Activated T-cell treated with anti-CD3 and anti-CD28 coated beads, Interleukin-2, amount 50 U/mL, for 4 hours (primary cell): ENCODE results near the gene GPR135. TPM values are rescaled to one million over a fixed set of nuclear protein-coding genes. Genes with fewer than 3 reads are reported as not detected.
A peak's percentile ranks its signal among the peaks of the same experiment; 100 is the strongest.
"Not testable (repeated sequence)": the region's sequence is repeated elsewhere in the genome, so short reads cannot be mapped to it uniquely, and the experiment has no call there.

Source experiments
- ATAC-seq, 2 donors: fragments of 200-7000 bp; cut with Tn5 transposase; one replicate each; pipeline ENCODE4 v1.10.0; 2021
- DNase-seq: peaks from one replicate; pipeline ENCODE4 v3.0.0-alpha.2; 2020
- H3K27me3 Mint-ChIP-seq: one replicate; pipeline ENCODE4 v1.8.0; 2021; ENCODE audit warnings: low read depth, mixed read lengths
- H3K36me3 Mint-ChIP-seq: one replicate; pipeline ENCODE4 v1.8.0; 2022; ENCODE audit warnings: mixed read lengths; ENCODE audit not compliant: insufficient read depth
- H3K4me1 Mint-ChIP-seq: one replicate; pipeline ENCODE4 v1.8.0; 2021; ENCODE audit warnings: low read depth, mixed read lengths
- H3K4me3 Mint-ChIP-seq: one replicate; pipeline ENCODE4 v1.8.0; 2021; ENCODE audit warnings: mild to moderate bottlenecking, moderate library complexity, mixed read lengths
- H3K9me3 Mint-ChIP-seq: one replicate; pipeline ENCODE4 v1.8.0; 2021; ENCODE audit warnings: mixed read lengths
- total RNA-seq, 3 donors: library from RNA; stranded (reverse); gene quantifications; one replicate each; pipeline ENCODE4 v1.2.1, GENCODE V29; 2021

Gene GPR135
- total RNA-seq, 3 donors from 2014 or later, result 0.53 to 0.84 (median 0.68) TPM

DNA sequence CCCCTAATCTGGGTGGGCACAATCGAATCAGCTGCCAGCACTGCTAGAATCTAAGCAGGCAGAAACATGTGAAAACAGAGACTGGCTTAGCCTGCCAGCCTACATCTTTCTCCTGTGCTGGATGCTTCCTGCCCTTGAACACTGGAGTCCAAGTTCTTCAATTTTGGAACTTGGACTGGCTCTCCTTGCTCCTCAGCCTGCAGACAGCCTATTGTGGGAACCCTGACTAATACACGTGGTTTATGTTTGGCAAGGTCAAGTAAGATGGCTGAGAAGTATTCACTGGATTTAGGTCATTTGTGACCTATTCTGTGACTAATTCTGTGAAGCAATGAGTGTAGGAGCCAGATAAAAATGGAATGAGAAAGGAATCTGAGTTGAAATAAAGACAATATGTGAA, 11.0 kb downstream of the GPR135 start:
- H3K4me1 Mint-ChIP-seq, result no peaks in the 10 kb centered on the region
- ATAC-seq, result no peak
- H3K36me3 Mint-ChIP-seq, result peaks cover 17% of the 10 kb centered on the region
- no peak for DNase-seq
- H3K4me3 Mint-ChIP-seq, result no peak overlapping the region
- no peaks in the 10 kb centered on the region for H3K27me3 Mint-ChIP-seq
- H3K9me3 Mint-ChIP-seq, result peaks cover 9% of the 10 kb centered on the region

DNA sequence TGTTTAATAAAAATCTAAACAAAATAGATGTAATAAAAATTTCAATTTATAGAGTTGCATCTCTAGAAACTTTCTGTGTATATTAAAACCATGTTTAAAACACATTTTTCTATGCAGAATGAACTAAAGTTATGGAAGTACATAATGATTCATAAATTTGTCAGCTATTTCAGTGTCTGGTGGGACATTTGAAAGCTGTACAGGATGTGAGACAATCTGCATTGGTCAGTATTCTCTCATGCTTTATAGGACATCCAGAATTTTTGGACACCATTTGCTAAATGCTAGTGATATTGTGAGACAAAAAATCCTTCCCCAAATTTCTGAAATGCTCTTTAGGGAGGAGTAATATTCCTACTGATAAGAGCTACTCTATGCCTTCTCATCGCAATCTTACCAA, 13.3 kb downstream of the GPR135 start:
- Mint-ChIP-seq H3K4me3 (no peak overlapping the region), H3K9me3 (peaks cover 3% of the 10 kb centered on the region), H3K27me3 (no peaks in the 10 kb centered on the region), H3K4me1 (no peaks in the 10 kb centered on the region), H3K36me3 (peaks cover 10% of the 10 kb centered on the region)
- ATAC-seq (no peak), DNase-seq (no peak)

DNA sequence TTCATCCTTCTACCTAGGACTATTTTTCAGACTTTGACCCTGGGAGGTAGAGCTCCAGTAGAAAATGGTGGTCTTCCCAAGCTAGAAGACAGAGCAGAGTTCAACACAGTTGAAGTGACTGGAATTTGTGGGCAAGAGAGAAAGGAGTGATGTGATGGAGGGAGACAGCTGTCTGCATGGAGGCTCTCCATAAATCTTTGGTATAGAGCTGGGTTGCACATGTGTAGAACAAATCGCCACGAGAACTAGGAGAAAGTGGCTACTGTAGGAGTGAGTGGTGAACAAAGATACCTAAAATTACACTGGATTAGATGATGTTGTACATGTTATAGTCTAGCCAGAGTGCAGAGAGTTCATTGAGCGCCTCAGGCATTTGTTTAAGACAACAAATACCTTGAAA, 14.5 kb downstream of the GPR135 start:
- H3K4me3 Mint-ChIP-seq, result no peak overlapping the region
- DNase-seq, result no peak
- no peaks in the 10 kb centered on the region for H3K4me1 Mint-ChIP-seq
- H3K36me3 Mint-ChIP-seq, result peaks cover 6% of the 10 kb centered on the region
- ATAC-seq, result no peak
- H3K27me3 Mint-ChIP-seq, result no peaks in the 10 kb centered on the region
- no peaks in the 10 kb centered on the region for H3K9me3 Mint-ChIP-seq

DNA sequence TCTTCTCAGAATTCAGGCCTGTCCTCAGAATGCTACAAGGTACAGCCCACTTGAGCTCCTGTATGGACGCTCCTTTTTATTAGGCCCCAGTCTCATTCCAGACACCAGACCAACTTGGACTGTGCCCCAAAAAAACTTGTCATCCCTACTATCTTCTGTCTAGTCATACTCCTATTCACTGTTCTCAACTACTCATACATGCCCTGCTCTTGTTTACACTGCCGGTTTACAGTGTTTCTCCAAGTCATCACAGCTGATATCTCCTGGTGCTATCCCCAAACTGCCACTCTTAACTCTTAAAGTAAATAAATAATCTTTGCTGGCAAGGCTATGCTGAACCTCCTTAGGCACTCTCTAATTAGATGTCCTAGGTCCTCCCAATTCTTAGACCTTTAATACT, 16.5 kb downstream of the GPR135 start:
- DNase-seq, H3K36me3 Mint-ChIP-seq, H3K9me3 Mint-ChIP-seq, ATAC-seq, H3K27me3 Mint-ChIP-seq, H3K4me3 Mint-ChIP-seq, H3K4me1 Mint-ChIP-seq: not testable (repeated sequence)

DNA sequence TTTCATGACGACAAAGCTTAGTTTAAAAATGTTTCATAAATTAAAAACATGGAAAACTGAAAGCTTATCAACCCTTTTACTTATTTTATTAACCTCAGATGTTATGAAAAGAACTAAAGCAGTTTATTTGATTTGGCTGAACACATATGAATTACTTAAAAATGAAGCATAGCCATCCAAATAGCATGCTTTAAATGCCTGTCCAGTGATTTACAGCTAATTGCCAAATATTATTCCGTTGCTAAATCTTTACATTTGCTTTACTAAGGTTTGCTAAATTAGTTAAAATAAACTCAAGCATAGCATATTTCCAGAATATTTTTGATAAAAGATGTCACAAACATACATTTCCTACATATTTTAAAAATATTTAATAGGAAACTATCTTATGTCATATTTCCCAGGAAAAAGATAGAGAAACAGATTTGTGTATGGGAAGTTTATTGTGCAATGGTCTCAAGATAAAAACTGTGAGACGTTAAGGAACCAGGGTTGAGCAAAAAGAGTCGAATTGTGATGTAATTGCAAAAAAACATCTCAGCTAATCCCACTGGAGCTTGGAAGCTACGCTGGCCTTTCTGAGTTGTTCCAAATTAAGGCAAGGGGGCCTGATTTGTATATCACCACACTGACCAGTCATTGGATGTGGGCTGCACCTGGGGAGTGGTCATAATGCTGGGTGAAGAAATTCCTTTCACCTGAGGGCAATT, 25.8 kb downstream of the GPR135 start:
- H3K4me1 Mint-ChIP-seq, result no peaks in the 10 kb centered on the region
- no peak for DNase-seq
- ATAC-seq, result no peak
- H3K9me3 Mint-ChIP-seq, result no peaks in the 10 kb centered on the region
- peaks cover 4% of the 10 kb centered on the region for H3K27me3 Mint-ChIP-seq
- no peaks in the 10 kb centered on the region for H3K36me3 Mint-ChIP-seq
- H3K4me3 Mint-ChIP-seq, result no peak overlapping the region

DNA sequence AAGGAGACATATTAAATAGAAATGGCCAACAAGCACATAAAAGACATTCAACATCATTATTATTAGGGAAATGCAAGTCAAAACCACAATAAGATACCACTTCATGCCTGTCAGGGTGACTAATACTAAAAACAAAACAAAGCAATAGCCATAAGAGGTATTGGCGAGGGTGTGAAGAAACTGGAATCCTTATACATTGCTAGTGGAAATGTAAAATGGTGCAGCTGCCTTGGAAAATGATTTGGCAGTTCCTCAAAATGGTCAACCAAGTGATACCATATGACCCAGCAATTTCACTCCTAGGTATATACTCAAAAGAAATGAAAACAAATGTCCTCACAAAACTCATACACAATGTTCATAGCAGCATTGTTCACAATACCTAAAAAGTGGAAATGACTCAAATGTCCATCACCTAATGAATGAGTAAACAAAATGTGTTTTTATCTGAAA, 27.0 kb downstream of the GPR135 start:
- no peaks in the 10 kb centered on the region for H3K36me3 Mint-ChIP-seq
- DNase-seq (no peak), ATAC-seq (no peak)
- H3K4me1 Mint-ChIP-seq, result no peaks in the 10 kb centered on the region
- peaks cover 4% of the 10 kb centered on the region for H3K27me3 Mint-ChIP-seq
- H3K4me3 Mint-ChIP-seq, result no peak overlapping the region
- H3K9me3 Mint-ChIP-seq, result no peaks in the 10 kb centered on the region

DNA sequence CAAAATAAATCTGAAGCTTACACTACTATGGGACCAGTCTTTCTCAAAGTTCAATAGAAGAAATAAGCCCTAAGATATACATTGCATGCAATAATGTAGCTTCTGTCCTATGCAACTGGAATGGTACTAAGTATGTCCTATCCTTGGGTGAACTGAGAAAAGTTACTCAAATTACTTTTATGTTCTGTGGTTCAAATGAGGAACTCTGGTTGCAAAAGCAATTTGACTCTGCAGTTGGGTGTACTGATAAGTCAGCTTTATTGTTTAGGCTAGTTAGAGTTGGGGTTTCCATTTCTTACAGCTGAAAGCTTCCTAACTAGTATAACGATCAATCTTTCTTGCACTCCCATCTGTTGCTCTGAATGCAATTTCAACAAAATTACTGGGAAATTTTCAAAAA, 29.2 kb downstream of the GPR135 start:
- Mint-ChIP-seq H3K27me3 (no peaks in the 10 kb centered on the region), H3K4me3 (no peak overlapping the region), H3K36me3 (no peaks in the 10 kb centered on the region), H3K9me3 (no peaks in the 10 kb centered on the region), H3K4me1 (no peaks in the 10 kb centered on the region)
- ATAC-seq (no peak), DNase-seq (no peak)

DNA sequence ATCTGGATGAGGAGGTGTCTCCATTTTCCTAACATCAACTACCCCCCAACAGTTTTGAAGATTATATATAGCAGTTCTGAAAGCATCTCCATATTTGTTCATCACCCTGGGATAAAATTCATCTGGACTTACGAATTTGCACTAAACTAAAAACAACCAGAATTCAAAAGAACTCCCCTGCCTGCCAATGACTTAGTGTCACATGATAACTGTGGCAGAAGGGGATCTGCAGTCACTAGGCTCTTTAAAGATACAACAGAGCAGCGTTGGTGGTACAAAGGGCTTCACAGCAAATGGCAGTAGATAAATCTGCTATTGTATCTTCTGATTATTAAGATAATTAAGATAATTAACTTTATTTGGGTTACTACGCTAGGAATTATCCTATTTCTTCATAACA, 30.1 kb downstream of the GPR135 start:
- no peak for DNase-seq
- H3K9me3 Mint-ChIP-seq, result no peaks in the 10 kb centered on the region
- ATAC-seq, result no peak
- no peaks in the 10 kb centered on the region for H3K36me3 Mint-ChIP-seq
- H3K27me3 Mint-ChIP-seq, result no peaks in the 10 kb centered on the region
- H3K4me1 Mint-ChIP-seq, result no peaks in the 10 kb centered on the region
- H3K4me3 Mint-ChIP-seq, result no peak overlapping the region

DNA sequence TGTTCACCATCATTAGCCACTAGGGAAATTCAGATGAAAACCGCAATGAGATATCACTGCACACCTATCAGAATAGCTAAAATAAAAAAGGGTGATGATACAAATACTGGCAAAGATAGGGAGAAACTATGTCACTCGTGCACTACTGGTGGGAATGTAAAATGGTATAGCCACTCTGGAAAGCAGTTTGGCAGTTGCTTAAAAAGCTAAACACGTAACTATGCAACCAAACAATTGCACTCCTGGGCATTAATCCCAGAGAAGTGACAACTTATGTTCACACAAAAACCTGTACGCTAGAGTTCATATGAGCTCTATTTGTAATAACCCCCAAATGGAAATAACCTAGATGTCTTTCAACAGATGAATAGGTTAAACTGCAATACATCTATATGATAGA, 35.4 kb downstream of the GPR135 start:
- no peak for DNase-seq
- Mint-ChIP-seq H3K4me3 (no peak overlapping the region), H3K27me3 (peaks cover 2% of the 10 kb centered on the region), H3K36me3 (no peaks in the 10 kb centered on the region), H3K4me1 (no peaks in the 10 kb centered on the region), H3K9me3 (no peaks in the 10 kb centered on the region)
- no peak for ATAC-seq

DNA sequence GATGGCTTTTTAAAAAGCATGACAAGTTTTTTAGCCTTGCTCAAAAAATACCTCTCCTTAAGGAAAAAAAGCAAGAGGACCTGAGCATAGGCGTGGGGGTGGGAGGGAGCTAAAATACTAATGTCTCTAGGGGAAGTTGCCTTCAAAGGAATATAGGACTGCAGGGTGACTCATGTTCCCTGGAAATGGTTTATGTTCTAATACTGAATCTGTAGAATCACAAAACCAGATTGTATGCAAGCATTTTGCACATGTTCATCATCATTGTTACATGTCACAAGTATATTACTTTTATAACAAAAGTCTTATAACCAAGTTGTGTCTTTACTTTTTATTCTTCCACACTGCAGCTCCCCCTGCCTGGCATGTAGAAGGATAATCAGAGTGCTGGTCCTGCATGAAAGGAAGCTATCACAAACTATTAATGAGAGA, 36.6 kb downstream of the GPR135 start:
- Mint-ChIP-seq H3K9me3 (no peaks in the 10 kb centered on the region), H3K4me1 (no peaks in the 10 kb centered on the region), H3K36me3 (no peaks in the 10 kb centered on the region), H3K4me3 (no peak overlapping the region), H3K27me3 (peaks cover 2% of the 10 kb centered on the region)
- ATAC-seq, result no peak
- DNase-seq, result no peak

DNA sequence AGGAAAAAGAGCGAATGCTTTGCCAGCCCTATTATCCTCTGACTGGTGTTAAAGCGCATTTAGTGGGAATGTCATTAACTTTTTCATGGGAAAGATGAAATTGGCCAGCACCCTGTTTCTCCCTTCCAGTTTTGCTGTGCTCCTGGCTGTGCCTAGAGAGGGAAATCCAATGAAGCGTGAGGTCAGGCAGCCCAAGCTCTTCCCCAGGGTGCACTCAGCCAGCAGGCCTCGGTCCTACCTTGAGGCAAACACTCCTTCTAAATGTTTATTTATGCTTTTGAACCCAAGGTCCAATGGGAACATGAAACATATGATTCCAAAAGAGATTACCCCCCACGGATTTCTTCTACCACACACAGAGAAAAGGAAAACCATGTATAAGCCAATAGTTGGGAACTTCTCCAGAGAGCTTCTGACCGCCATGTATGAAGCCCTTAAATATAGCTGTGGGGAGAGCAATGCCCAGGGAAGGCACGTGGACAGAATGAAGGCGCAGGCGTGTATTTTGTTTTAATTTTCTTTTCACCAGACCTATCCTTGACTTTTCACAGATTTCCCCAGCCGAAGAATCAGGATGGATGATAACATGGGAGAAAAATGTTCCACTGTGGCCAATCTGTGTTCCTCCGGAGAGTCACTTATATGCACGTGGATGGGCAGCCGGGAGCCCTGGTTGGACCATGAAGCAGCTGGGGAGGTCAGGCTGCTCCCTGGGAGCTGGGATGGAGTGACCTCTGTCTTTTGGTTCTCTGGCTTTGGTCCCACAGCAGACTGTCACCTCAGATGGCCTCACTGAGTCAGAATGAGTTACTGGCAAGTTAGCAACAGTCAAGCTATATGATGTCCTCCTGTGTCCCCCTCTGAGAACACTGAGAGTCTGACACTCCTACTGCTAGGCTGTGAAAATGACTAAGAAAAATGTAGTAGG, 37.3 kb downstream of the GPR135 start:
- peaks cover 2% of the 10 kb centered on the region for H3K27me3 Mint-ChIP-seq
- no peaks in the 10 kb centered on the region for H3K36me3 Mint-ChIP-seq
- peak in 1 of 2 donors; percentile 34 for ATAC-seq
- no peaks in the 10 kb centered on the region for H3K9me3 Mint-ChIP-seq
- DNase-seq, result no peak
- no peaks in the 10 kb centered on the region for H3K4me1 Mint-ChIP-seq
- H3K4me3 Mint-ChIP-seq, result no peak overlapping the region

DNA sequence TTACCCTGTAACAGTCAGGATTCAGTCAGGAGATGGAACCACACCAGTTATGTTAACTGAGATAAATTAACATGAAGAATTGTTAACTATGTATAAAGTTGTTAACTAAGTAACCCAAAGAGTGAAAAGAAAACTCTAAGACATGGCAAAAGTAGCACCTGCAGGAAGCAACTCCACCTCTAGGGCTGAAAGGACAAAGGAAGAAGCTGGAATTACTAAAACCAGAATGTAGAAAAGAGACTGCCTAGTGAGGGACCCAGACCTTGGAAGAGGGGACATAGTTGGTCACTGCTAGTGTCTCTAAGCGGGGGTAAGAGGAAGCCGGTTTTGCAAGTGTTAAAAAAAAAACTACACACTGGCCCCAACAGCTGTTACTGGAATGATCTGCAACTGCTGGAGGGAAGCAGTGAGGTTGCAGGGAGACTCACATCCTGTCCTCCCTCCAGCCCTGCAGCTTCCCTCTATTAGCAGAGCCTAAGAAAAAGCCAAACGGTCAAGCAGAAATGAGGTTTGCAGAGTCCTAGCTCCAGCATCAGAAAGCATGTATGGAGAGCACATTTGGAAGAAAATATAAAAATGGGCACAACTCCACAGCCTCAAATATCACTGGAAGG, 39.8 kb downstream of the GPR135 start:
- no peaks in the 10 kb centered on the region for H3K4me1 Mint-ChIP-seq
- DNase-seq, result no peak
- no peaks in the 10 kb centered on the region for H3K9me3 Mint-ChIP-seq
- H3K27me3 Mint-ChIP-seq, result peaks cover 2% of the 10 kb centered on the region
- no peak for ATAC-seq
- H3K4me3 Mint-ChIP-seq, result no peak overlapping the region
- H3K36me3 Mint-ChIP-seq, result no peaks in the 10 kb centered on the region

DNA sequence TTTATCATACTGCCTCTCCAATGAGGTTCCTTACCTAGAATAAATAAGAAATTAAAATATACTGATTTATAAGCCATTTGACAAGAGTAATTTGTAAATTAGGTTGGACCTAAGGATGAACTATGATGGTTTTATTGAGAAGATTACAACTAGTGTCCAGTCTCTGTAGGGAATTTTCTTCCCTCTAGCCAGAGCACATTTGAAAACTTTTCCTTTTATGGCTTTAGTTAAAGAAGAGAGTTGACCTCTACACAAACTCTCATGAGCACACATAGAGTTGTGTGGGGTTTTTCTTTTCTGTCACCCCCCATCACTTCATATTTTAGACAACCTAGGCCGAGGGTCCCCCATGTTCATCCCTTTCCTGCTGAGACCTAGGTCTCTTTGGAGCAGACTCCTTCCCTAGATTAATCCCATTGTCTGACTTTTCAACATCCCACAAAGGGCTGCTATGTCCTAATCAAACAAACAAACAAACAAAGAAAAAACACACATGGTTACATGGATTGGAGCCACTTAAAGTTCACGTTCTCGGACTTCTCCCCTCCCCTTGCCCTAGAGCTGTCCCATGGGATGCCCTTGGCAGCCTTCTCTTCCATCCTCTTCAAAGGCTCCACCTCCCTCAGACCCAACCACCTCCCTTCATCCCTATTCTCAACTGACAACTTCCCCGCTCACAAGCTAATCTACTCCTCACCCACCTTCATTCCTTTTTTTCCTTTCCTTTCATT, 40.7 kb downstream of the GPR135 start:
- H3K27me3 Mint-ChIP-seq, result peaks cover 4% of the 10 kb centered on the region
- no peaks in the 10 kb centered on the region for H3K9me3 Mint-ChIP-seq
- H3K4me1 Mint-ChIP-seq, result no peaks in the 10 kb centered on the region
- H3K4me3 Mint-ChIP-seq, result no peak overlapping the region
- ATAC-seq (no peak), DNase-seq (no peak)
- H3K36me3 Mint-ChIP-seq, result no peaks in the 10 kb centered on the region
